Activated CD4-positive, alpha-beta T cell treated with anti-CD3 and anti-CD28 coated beads for 24 hours (primary cell): Measurements from ENCODE around the gene APOM.

Experiments
- DNase-seq, 2 donors: peaks; one replicate each; pipeline ENCODE4 v3.0.0-alpha.2; 2020; ENCODE audit warnings: low read depth in 2 of 2

APOM gene

GRCh38 chr6:31631209-31631608 lies 24.5 kb upstream of the APOM start:
- no peak for DNase-seq

GRCh38 chr6:31631681-31632278 lies 23.9 kb upstream of the APOM start:
- DNase-seq = no peak

GRCh38 chr6:31632279-31632946 lies 23.3 kb upstream of the APOM start:
- DNase-seq = no peak

- no peak for DNase-seq
Measured at GRCh38 chr6:31633447-31633846, 22.2 kb upstream of the APOM start.

GRCh38 chr6:31634131-31634530 lies 21.6 kb upstream of the APOM start:
- no peak for DNase-seq

GRCh38 chr6:31634969-31635575 lies 20.6 kb upstream of the APOM start:
- DNase-seq = no peak

- DNase-seq = no peak
Measured at GRCh38 chr6:31636698-31637596, 18.7 kb upstream of the APOM start.

- no peak for DNase-seq
Measured at GRCh38 chr6:31639043-31639442, 16.7 kb upstream of the APOM start.

GRCh38 chr6:31639449-31639861 lies 16.2 kb upstream of the APOM start:
- DNase-seq = no peak

- no peak for DNase-seq
Measured at GRCh38 chr6:31640612-31641011, 15.1 kb upstream of the APOM start.

- no peak for DNase-seq
Measured at GRCh38 chr6:31641370-31641769, 14.3 kb upstream of the APOM start.

GRCh38 chr6:31642798-31643570 lies 12.7 kb upstream of the APOM start:
- no peak for DNase-seq

- no peak for DNase-seq
Measured at GRCh38 chr6:31643818-31644454, 11.8 kb upstream of the APOM start.

GRCh38 chr6:31645325-31645724 lies 10.4 kb upstream of the APOM start:
- no peak for DNase-seq

GRCh38 chr6:31651602-31652191 lies 4.0 kb upstream of the APOM start:
- peak in 1 of 2 donors; percentile 53 for DNase-seq

- DNase-seq = peak; percentile 78
Measured at GRCh38 chr6:31652925-31653724, 2.6 kb upstream of the APOM start.

- DNase-seq = no peak
Measured at GRCh38 chr6:31654574-31655348, 933 bp upstream of the APOM start.

GRCh38 chr6:31657406-31658157 lies 1.9 kb downstream of the APOM start:
- no peak for DNase-seq
